Parathyroid adenoma (tissue), 2 donors: ENCODE results near the gene SLAMF7.

Experiments
- H2AFZ ChIP-seq: fragments of 300-600 bp; sonication (generic); one replicate; pipeline ENCODE4 v1.7.0; 2017; ENCODE audit warnings: antibody characterized with exemption, mild to moderate bottlenecking
- H3K27ac ChIP-seq: fragments of 300-600 bp; sonication (generic); one replicate; pipeline ENCODE4 v1.7.0; 2017
- H3K27me3 ChIP-seq: fragments of 300-600 bp; sonication (generic); one replicate; pipeline ENCODE4 v1.7.0; 2017; ENCODE audit warnings: low read length; ENCODE audit not compliant: control insufficient read depth, insufficient read depth
- H3K36me3 ChIP-seq: fragments of 300-600 bp; sonication (generic); one replicate; pipeline ENCODE4 v1.7.0; 2017; ENCODE audit warnings: low read length; ENCODE audit not compliant: control insufficient read depth, insufficient read depth
- H3K4me1 ChIP-seq: fragments of 300-600 bp; sonication (generic); one replicate; pipeline ENCODE4 v1.7.0; 2017; ENCODE audit warnings: control low read depth
- H3K4me2 ChIP-seq: fragments of 300-600 bp; sonication (generic); one replicate; pipeline ENCODE4 v1.7.0; 2017; ENCODE audit warnings: low read length
- H3K4me3 ChIP-seq: fragments of 300-600 bp; sonication (generic); one replicate; pipeline ENCODE4 v1.7.0; 2017; ENCODE audit warnings: low read depth, low read length
- H3K79me2 ChIP-seq: fragments of 300-600 bp; sonication (generic); one replicate; pipeline ENCODE4 v1.7.0; 2017; ENCODE audit warnings: control low read depth
- H3K9ac ChIP-seq: fragments of 300-600 bp; sonication (generic); one replicate; pipeline ENCODE4 v1.7.0; 2017; ENCODE audit warnings: mild to moderate bottlenecking
- H3K9me3 ChIP-seq: fragments of 300-600 bp; sonication (generic); one replicate; pipeline ENCODE4 v1.7.0; 2017; ENCODE audit warnings: low read length; ENCODE audit not compliant: control insufficient read depth
- TF ChIP-seq, protein P1 (sequence below): fragments of 300-600 bp; sonication (generic); IDR thresholded peaks from one replicate; pipeline ENCODE4 v1.7.0; 2017; ENCODE audit warnings: antibody characterized with exemption, mild to moderate bottlenecking
- donor health status: primary hyperparathyroidism.

The SLAMF7 gene

DNA sequence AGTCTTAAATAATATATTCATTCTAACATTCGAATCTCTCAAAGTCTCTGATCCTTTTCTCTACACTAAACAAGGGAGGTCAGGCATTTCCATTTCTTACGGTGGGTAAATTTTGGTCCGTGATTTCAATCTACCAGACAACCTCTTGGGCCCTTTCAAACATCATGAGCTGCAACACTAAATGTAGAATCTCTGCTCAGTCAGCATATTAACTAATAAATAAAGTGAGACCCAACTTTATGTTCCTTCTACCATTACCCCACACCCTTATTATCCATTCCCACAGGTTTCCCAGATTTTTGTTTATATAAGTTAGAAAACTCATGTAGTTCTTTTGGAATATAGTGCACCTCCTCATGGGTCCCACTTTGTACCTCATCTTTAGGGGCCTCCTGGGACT, 24.9 kb downstream of the SLAMF7 start:
- no peaks in the 10 kb centered on the region for H3K4me1 ChIP-seq
- no peaks in the 10 kb centered on the region for H3K36me3 ChIP-seq
- TF ChIP-seq, protein P1, sequence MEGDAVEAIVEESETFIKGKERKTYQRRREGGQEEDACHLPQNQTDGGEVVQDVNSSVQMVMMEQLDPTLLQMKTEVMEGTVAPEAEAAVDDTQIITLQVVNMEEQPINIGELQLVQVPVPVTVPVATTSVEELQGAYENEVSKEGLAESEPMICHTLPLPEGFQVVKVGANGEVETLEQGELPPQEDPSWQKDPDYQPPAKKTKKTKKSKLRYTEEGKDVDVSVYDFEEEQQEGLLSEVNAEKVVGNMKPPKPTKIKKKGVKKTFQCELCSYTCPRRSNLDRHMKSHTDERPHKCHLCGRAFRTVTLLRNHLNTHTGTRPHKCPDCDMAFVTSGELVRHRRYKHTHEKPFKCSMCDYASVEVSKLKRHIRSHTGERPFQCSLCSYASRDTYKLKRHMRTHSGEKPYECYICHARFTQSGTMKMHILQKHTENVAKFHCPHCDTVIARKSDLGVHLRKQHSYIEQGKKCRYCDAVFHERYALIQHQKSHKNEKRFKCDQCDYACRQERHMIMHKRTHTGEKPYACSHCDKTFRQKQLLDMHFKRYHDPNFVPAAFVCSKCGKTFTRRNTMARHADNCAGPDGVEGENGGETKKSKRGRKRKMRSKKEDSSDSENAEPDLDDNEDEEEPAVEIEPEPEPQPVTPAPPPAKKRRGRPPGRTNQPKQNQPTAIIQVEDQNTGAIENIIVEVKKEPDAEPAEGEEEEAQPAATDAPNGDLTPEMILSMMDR: no peak
- H3K9ac ChIP-seq: no peak overlapping the region
- no peak overlapping the region for H3K4me3 ChIP-seq
- no peaks in the 10 kb centered on the region for H3K79me2 ChIP-seq
- H3K27me3 ChIP-seq: no peaks in the 10 kb centered on the region
- H3K9me3 ChIP-seq: no peaks in the 10 kb centered on the region
- H3K27ac ChIP-seq: no peak overlapping the region
- H2AFZ ChIP-seq: no peak overlapping the region
- H3K4me2 ChIP-seq: no peak overlapping the region

DNA sequence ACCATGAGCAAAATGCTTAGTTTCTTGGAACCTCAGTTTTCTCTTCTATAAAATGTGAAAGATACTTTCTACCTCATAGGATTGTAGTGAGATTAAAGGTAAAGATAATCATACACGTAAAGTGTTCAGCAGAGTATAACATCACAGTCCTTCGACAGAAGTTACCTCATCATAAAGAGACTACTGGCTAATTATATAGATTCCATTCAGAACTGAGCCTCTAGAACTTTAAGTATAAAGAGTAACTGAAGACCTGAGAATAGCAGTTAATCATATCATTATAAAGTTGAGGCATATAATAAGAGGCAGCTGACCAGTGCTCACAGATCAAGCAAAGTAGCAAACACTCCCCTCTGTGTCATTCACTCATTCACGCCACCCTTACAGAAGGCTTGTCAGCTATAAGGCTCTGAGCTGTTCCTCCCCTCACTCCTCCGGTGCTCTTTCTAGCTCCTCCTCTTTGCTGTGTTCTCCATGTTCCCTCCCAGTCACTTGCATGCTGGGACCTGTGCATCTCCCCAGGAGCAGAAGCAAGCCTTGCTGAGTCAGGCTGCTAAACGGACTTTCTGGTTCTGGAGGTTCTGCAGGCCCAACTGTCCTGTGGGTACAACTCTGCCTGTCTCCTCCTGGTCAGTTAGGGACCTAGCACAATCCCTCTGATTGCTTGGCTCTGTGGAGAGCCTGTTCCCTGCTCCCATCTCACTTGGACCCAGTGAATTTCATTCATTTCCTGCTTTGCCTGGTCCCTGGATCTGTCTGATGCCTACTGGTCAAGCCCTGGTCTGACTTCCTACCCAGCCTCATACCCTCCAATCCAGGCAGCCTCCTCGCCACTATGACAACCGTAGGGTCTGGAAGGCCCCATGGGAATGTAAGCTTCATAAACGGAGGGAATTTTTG, 28.6 kb downstream of the SLAMF7 start:
- Histone ChIP-seq H3K36me3 (no peaks in the 10 kb centered on the region), H3K4me1 (no peaks in the 10 kb centered on the region), H3K4me3 (no peak overlapping the region), H2AFZ (no peak overlapping the region), H3K9me3 (no peaks in the 10 kb centered on the region), H3K27me3 (no peaks in the 10 kb centered on the region), H3K27ac (no peak overlapping the region), H3K79me2 (no peaks in the 10 kb centered on the region), H3K4me2 (no peak overlapping the region), H3K9ac (no peak overlapping the region)
- TF ChIP-seq, protein P1: no peak

DNA sequence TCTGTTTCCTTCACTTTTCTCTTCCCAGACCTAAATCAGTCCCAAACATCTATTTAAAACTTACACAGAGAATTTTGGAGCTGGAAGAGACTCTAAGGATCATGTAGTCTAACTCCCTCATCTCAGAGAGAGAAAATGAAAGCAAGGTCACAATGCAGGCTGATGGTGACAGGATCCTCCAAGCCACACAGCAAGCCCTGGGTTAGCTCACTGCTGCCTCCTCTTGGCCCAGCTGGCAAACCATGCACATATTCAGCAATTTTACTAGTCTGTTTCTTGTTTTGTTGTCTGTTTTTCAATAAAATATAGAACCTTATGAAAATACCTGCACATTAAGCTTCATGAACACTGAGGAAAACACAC, 29.2 kb downstream of the SLAMF7 start:
- Histone ChIP-seq H3K9me3 (no peaks in the 10 kb centered on the region), H3K27ac (no peak overlapping the region), H3K4me3 (no peak overlapping the region), H3K4me1 (no peaks in the 10 kb centered on the region), H3K4me2 (no peak overlapping the region), H3K36me3 (no peaks in the 10 kb centered on the region), H3K9ac (no peak overlapping the region), H3K27me3 (no peaks in the 10 kb centered on the region), H2AFZ (no peak overlapping the region), H3K79me2 (no peaks in the 10 kb centered on the region)
- TF ChIP-seq, protein P1: no peak

GRCh38 chr1:160772331-160772730, 33.3 kb downstream of the SLAMF7 start:
- Histone ChIP-seq H3K27ac (no peak overlapping the region), H3K79me2 (no peaks in the 10 kb centered on the region), H3K27me3 (no peaks in the 10 kb centered on the region), H3K36me3 (no peaks in the 10 kb centered on the region), H3K4me2 (no peak overlapping the region), H3K9me3 (no peaks in the 10 kb centered on the region), H3K4me1 (no peaks in the 10 kb centered on the region), H3K9ac (no peak overlapping the region), H3K4me3 (no peak overlapping the region), H2AFZ (no peak overlapping the region)
- TF ChIP-seq, protein P1: no peak

GRCh38 chr1:160773093-160773492, 34.0 kb downstream of the SLAMF7 start:
- no peak overlapping the region for H3K4me2 ChIP-seq

More at GRCh38 chr1:160773093-160773492, 34.0 kb downstream of the SLAMF7 start:
- Histone ChIP-seq H3K79me2 (no peaks in the 10 kb centered on the region), H3K36me3 (no peaks in the 10 kb centered on the region), H3K4me3 (no peak overlapping the region), H2AFZ (no peak overlapping the region), H3K9me3 (no peaks in the 10 kb centered on the region), H3K9ac (no peak overlapping the region), H3K27me3 (no peaks in the 10 kb centered on the region), H3K4me1 (no peaks in the 10 kb centered on the region), H3K27ac (no peak overlapping the region)
- TF ChIP-seq, protein P1: no peak
